Stimulated activated effector memory CD8-positive, alpha-beta T cell treated with anti-CD3 and anti-CD28 coated beads, Interleukin-12 subunit alpha, Interleukin-12 subunit beta, amount 100 ng/mL, for 72 hours (primary cell): ENCODE measurements around the gene MYH6.

Experiments
- ATAC-seq: fragments of 150-1000 bp; cut with Tn5 transposase; 2 replicates; pipeline ENCODE4 v1.10.0; 2021
- DNase-seq, 2 donors: peaks; one replicate each; pipeline ENCODE4 v3.0.0; 2021 to 2022; ENCODE audit warnings: low spot score in 2 of 2
- H3K27ac Mint-ChIP-seq: one replicate; pipeline ENCODE4 v1.8.0; 2022; ENCODE audit warnings: mild to moderate bottlenecking, mixed read lengths
- H3K36me3 Mint-ChIP-seq: one replicate; pipeline ENCODE4 v1.8.0; 2022; ENCODE audit warnings: mild to moderate bottlenecking, mixed read lengths
- H3K4me1 Mint-ChIP-seq: one replicate; pipeline ENCODE4 v1.8.0; 2022; ENCODE audit warnings: mixed read lengths
- H3K4me3 Mint-ChIP-seq: one replicate; pipeline ENCODE4 v1.8.0; 2022; ENCODE audit warnings: mild to moderate bottlenecking, mixed read lengths
- H3K9me3 Mint-ChIP-seq: one replicate; pipeline ENCODE4 v1.8.0; 2022; ENCODE audit warnings: mixed read lengths

Gene MYH6

DNA sequence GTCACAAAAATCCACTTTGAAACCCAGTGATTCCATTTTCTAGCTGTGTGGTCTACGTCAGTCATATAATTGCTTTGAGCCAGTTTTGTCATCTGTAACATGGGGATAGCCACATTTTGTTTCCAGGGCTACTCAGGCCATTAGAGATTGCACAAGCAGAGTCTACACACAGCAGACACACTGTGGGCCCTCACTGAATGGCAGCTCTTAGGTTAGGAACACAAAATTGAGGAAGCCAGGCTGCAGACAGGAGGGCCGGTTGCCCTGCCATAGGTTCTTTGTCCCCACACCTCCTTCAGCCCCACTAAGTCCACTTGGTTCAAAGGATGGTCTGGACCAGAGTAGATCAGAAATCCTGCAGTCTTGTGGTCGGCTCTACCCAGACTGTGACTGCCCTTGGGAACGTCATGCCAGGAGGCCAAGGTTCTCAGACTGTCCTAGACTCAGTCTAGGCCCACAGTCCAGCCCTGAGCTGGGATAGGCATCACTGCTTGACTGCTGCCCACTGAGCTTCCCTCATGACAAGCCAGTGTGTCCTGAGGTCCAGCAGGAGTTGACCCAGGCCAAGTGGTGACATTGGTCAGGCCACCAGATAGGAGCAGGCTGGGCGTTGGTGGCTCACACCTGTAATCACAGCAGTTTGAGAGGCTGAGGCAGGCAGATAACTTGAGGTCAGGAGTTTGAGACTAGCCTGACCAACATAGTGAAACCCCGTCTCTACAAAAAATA, 31.2 kb upstream of the MYH6 start:
- ATAC-seq (no peak), DNase-seq (no peak)
- H3K27ac Mint-ChIP-seq: no peak overlapping the region
- H3K4me3 Mint-ChIP-seq: no peak overlapping the region
- peaks cover 6% of the 10 kb centered on the region for H3K4me1 Mint-ChIP-seq
- no peaks in the 10 kb centered on the region for H3K36me3 Mint-ChIP-seq
- H3K9me3 Mint-ChIP-seq: no peaks in the 10 kb centered on the region

DNA sequence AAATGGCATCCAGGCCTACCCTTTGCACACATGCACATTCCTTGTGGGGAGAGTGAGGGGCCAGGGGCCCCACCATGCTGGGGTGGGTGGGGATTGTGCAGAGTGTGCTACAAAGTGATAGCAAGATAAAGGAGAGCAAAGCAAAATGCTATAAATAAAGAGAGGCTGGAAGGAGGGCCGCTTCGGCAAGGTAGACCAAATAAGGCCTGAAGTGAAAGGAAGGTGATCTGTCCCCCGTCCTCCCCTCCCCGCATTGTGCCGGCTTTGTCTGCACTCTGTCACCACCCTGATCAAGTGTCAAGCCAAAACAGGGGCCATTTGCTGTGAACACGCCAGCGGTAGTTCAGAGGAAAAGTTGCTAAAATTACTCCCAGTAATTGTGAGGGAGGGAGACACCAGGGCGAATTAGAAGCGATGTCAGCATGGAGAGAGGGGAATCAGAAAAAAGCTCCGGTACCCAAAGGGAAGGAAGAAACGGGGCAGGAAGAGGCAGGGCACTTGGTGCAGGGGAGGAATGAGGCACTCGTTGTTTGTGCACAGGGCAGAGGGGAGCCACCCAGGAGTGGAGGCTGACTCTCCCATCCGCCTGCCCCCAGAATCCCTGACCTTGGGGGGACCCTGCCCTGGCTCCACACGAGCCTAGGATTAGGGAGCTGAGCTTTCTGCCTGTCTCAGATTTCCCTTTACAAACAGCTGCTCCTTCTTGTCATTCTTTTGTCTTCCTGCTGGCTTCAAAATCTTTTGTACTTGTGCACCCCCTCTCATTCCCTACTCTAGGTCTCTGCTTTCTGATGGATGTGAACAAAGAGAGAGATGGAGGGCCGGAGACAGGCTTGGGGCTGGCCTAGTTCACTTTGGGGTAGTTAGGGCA, 30.3 kb upstream of the MYH6 start:
- Mint-ChIP-seq H3K36me3 (no peaks in the 10 kb centered on the region), H3K4me1 (peaks cover 6% of the 10 kb centered on the region), H3K9me3 (no peaks in the 10 kb centered on the region), H3K4me3 (no peak overlapping the region), H3K27ac (no peak overlapping the region)
- DNase-seq (no peak), ATAC-seq (no peak)

DNA sequence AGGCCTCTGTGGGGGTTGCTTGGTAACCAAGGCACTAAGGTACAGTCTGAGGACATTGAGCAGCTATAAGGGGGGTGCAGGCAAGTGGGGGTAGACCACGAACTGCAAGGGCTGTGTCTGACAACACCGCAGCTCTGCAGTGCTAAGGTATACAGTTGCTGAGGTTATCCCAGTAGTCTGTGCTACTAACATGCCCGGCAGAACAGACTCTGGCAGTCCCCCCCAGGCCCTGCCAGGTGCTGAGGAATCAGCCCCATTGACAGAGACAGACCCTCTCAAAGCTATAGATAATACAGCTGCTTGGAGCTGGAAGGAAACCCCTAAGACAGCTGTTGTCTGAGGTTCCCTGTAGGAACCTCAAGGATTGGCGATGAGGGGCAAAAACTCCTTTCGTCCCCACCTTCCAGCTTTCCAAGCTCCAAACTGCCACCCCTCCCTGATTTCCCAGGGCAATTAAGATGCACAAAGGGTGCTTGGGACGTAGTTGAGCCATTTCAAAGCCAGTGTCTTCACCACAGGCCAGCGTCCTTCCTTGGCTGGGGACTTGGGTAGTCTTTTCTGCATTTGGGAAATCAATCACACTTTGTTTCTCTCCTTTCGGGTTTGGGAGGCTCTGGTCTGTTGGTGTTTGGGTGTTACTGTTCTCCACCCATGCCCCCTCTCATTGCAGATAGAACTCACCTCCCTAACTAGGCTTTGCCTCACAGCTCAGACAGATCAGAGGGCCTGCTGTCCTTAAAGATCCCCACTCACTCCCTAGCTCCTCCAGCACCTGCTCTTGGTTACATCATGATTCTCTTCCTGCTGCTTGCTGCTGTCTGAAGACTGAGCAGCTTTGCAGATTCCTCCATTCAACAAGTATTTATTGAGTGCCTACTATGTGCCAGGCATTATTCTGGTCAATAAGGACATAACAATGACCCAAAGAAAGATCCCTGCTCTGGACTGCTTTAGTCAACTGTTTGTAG, 29.3 kb upstream of the MYH6 start:
- Mint-ChIP-seq H3K36me3 (no peaks in the 10 kb centered on the region), H3K9me3 (no peaks in the 10 kb centered on the region), H3K27ac (no peak overlapping the region), H3K4me1 (peaks cover 6% of the 10 kb centered on the region), H3K4me3 (no peak overlapping the region)
- DNase-seq (no peak), ATAC-seq (no peak)

DNA sequence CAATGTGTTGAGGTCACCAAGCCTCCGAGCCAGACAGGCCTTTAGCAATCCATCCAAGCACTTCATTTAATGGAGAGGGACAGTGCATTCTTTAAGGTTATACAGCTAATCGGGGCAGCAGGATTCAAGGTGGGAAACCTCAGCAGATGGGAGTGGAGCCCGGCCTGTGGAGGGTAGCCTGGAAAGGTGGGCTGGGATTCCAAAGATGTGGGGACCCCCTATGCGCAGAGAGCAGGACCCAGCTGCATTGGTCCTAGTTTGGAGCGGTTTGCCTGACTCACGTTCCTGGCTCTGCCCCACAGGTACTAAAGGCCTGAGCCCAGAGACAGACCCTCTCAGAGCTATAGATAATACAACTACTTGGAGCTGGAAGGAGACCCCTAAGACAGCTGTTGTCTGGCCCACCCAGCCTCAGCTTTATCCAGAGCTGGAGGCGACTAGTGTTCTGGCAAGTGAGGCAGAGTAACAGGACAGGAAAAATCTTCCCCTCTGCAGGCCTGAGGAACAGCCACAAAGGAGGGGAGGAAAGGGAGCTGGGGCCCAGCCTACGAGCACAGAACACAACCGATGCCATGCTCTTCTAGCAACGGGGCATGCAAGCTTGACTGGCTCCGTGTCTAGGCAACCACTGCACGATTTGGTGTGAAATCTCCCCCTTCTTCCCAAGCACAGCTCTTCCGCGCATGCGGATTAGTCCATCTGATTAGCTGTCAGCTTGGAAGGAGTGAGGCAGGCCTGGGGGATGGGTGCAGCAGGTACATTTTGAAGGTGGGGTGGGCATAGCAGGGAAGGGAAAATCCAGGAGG, 28.5 kb upstream of the MYH6 start:
- Mint-ChIP-seq H3K27ac (no peak overlapping the region), H3K9me3 (no peaks in the 10 kb centered on the region), H3K36me3 (no peaks in the 10 kb centered on the region), H3K4me3 (no peak overlapping the region), H3K4me1 (peaks cover 6% of the 10 kb centered on the region)
- no peak for DNase-seq
- no peak for ATAC-seq

DNA sequence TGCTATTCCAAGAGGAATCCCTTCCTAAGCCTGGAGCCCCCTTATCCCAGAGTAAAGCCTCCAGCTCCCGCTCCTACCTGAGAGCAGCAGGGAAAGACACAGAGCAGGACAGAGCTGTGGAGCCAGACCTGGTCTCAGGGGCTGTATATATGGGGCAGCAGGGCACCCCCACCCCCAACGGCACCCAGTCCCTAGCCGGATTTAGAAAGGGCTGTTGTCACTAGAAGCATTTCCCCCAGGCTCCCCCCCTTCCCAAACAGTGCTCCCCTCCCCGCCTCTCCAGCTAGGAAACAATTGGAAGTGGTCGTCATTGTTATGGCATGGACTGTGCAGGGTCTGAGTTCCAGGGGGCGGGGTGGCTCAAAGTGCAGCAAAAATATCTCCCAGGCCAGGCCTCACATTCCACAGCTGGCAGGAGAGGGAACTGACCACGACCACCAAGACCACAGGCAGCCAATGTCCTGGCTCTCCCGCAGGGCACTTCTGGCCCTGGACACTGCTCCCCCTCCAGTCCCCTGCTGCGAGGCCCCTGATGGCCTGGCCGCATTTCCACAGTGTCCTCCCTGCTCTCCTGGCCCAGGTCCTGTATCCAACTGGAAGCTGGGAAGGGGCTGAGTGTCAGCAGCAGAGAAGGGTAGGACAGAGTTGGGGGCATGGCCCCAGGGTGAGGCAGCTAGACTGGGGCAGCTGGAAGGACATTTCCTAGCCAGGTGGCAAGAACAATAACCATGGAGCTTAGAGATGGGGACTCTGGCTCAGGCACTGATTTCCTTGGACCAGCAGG, 27.7 kb upstream of the MYH6 start, which contains the start of gene MYH7:
TSS of gene MYH7 (minus strand) at position 118 of the 784 bp plus-strand sequence. CDS start 1,928 bp downstream, outside the sequence.
- H3K36me3 Mint-ChIP-seq: no peaks in the 10 kb centered on the region
- no peak for ATAC-seq
- no peak for DNase-seq
- peaks cover under 1% of the 10 kb centered on the region for H3K4me1 Mint-ChIP-seq
- no peak within 1 kb of the TSS for H3K4me3 Mint-ChIP-seq
- no peak within 1 kb of the TSS for H3K27ac Mint-ChIP-seq
- H3K9me3 Mint-ChIP-seq: no peaks in the 10 kb centered on the region

DNA sequence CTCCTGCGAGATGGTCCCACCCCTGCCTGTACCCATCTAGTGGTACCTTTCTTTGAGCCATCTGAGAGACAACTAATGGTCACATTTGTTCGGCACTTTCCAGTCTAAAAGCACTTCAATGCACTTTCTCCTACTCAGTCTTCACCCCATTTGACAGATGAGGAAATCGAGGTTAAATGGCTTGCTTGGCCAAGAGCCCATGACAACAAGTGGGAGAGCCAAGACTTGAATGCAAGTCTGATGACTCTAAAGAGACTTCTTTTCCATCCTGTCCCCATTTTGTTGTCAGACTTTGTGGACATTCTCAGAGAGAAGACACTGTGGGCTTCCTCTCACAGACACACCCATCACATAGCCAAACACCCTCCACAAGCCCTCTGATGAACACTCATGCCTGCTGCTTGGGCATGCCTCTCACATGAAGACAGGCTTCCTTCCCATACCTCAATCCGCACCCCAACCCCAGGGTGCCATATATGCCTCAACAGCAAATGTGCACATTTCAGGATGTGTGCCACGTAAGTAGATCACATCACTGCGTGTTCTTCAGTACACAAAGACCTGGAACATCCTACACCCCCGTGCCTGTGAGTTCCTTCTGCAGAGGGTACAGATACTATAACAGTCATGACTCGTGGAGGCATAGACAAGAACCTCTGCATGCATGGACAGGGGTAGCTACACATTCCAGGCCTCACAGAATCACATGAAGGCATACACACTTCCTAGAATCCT, 26.6 kb upstream of the MYH6 start:
- no peak overlapping the region for H3K4me3 Mint-ChIP-seq
- no peaks in the 10 kb centered on the region for H3K9me3 Mint-ChIP-seq
- H3K4me1 Mint-ChIP-seq: no peaks in the 10 kb centered on the region
- no peak for ATAC-seq
- no peaks in the 10 kb centered on the region for H3K36me3 Mint-ChIP-seq
- no peak overlapping the region for H3K27ac Mint-ChIP-seq
- no peak for DNase-seq

DNA sequence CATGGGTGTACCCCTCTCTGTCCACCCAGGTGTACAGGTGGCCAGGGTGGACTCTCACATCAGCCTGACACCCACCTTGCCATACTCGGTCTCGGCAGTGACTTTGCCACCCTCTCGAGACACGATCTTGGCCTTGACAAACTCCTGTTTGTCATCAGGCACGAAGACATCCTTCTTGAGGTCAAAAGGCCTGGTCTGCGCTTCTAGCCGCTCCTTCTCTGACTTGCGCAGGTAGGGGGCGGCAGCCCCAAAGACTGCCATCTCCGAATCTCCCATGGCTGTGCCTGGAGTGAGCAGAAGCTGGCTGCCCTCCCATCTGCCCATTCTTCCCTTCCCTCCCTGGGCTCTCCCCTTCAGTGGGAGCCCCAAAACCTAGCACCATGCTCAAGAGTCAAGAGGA, 25.4 kb upstream of the MYH6 start:
- H3K4me3 Mint-ChIP-seq: no peak overlapping the region
- DNase-seq (no peak), ATAC-seq (no peak)
- no peak overlapping the region for H3K27ac Mint-ChIP-seq
- no peaks in the 10 kb centered on the region for H3K36me3 Mint-ChIP-seq
- H3K4me1 Mint-ChIP-seq: no peaks in the 10 kb centered on the region
- no peaks in the 10 kb centered on the region for H3K9me3 Mint-ChIP-seq

DNA sequence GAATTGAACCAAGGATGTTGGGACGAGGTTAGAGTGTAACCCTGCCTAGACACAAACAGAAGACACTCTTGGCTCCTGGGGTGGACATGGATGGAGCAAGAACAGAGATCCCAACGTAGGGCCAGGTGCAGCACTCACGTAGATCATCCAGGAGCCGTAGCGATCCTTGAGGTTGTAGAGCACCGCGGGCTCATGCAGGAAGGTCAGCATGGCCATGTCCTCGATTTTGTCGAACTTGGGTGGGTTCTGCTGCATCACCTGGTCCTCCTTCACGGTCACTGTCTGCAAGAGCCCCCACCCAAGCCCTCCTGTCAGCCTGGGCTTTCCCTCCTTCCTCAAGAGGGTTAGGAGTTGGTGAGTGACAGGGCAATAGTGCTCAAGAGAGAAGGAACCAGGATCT, 24.9 kb upstream of the MYH6 start:
- H3K4me3 Mint-ChIP-seq: no peak overlapping the region
- H3K27ac Mint-ChIP-seq: no peak overlapping the region
- DNase-seq (no peak), ATAC-seq (no peak)
- no peaks in the 10 kb centered on the region for H3K4me1 Mint-ChIP-seq
- H3K9me3 Mint-ChIP-seq: no peaks in the 10 kb centered on the region
- no peaks in the 10 kb centered on the region for H3K36me3 Mint-ChIP-seq

DNA sequence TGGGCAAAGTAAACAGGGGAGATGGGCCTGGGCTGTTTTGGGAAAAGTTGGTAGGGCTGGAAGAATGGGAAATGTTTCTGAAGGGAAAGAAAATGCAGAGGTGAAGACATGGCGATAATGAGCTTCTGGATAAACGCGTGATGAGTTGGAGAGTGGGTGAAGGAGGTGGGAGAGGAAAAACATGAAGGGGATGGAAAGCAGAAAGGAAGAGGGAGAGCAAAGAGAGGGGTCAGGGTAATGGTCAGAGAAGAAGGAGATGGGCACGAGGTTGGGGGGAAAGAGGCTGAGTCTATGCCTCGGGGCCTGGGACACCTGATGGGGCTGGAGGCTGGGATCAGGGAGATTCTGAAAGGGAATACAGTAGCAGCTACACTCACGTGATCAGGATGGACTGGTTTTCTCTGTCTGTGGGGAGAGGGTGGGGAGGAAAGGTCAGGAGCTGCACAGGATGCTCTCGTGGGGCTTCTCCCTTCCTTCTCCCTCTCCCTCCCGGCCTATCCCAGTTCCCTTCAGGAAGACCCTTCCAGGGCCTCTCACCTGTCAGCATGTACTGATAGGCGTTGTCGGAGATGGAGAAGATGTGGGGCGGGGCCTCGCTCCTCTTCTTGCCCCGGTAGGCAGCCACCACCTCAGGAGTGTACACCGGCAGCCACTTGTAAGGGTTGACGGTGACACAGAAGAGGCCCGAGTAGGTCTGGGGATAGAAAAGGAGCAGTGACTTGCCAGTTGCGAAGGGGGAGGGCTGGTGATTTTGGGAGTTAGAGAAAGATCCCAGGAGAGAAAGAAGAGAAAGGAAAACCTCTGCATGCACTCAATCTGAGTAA, 24.2 kb upstream of the MYH6 start:
- Mint-ChIP-seq H3K27ac (no peak overlapping the region), H3K4me1 (no peaks in the 10 kb centered on the region), H3K36me3 (no peaks in the 10 kb centered on the region), H3K4me3 (no peak overlapping the region), H3K9me3 (no peaks in the 10 kb centered on the region)
- no peak for ATAC-seq
- DNase-seq: no peak

DNA sequence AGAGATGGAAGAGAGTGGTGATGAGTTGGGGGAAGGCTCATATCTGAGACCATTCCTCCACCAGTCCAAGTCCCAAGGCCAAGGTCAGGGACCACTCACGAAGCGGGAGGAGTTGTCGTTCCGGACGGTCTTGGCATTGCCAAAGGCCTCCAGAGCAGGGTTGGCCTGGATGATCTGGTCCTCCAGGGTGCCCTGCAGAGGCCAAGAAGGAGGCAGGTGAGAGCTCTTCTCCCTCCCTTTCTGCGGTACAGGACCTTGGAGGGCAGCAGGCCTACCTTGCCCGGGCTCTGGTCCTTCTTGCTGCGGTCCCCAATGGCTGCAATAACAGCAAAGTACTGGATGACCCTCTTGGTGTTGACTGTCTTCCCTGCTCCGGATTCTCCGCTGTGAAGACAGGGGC, 23.4 kb upstream of the MYH6 start:
- no peak for ATAC-seq
- Mint-ChIP-seq H3K36me3 (no peaks in the 10 kb centered on the region), H3K9me3 (no peaks in the 10 kb centered on the region), H3K4me1 (no peaks in the 10 kb centered on the region), H3K4me3 (no peak overlapping the region), H3K27ac (no peak overlapping the region)
- no peak for DNase-seq

DNA sequence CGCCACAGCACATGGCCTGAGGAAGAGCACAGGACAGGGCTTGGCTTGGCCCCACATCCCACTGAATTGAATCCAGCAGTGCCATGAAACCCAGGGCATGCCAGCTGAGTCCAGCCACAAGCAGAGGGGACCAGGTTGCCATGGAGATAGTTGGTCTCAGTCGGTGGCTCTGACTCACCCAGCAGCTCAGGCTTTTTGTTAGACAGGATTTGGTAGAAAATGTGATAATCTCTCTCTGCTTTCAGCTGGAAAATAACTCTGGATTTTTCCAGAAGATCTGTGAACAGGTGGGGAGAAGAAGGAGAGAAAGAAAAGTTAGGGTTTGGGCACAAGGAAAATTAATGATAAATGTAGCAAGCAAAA, 22.6 kb upstream of the MYH6 start:
- H3K36me3 Mint-ChIP-seq: no peaks in the 10 kb centered on the region
- no peaks in the 10 kb centered on the region for H3K9me3 Mint-ChIP-seq
- peak overlapping the region; percentile 1 for H3K27ac Mint-ChIP-seq
- DNase-seq (no peak), ATAC-seq (no peak)
- no peak overlapping the region for H3K4me3 Mint-ChIP-seq
- no peaks in the 10 kb centered on the region for H3K4me1 Mint-ChIP-seq

DNA sequence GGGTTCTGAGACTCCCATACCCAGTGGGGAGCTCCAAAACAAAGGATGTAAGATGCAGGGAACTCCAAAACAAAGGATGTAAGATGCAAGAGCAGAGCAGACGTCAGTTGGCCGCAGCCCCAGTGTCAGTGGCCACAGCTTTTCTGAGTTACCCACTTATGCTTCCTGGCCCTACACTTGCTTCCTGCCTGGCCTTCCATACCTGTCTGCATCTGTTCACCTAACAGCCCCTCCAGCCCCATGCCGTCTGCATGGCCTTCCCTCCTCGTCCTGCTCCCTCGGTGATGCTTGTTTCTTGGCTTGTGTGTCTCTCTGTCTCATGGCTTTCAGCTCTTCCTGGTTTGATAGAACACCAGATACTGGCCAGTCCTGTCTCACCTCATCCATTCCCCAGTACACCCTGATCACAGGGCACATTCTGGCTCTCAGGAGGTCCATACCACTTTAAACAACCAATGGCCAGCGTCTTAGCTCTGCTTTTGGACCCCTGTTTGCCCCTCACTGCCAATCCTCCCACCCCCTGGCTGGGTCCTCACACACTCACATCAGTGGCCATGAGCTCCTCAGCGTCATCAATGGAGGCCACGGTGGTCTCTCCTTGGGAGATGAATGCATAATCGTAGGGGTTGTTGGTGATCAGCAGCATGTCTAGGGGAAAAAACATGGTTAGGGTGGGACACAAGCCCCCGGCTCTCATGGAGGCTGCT, 22.1 kb upstream of the MYH6 start:
- no peak overlapping the region for H3K4me3 Mint-ChIP-seq
- H3K27ac Mint-ChIP-seq: no peak overlapping the region
- ATAC-seq (no peak), DNase-seq (no peak)
- H3K4me1 Mint-ChIP-seq: no peaks in the 10 kb centered on the region
- no peaks in the 10 kb centered on the region for H3K36me3 Mint-ChIP-seq
- no peaks in the 10 kb centered on the region for H3K9me3 Mint-ChIP-seq
